Neural progenitor cell (in vitro differentiated cells): ENCODE measurements around the gene ZDHHC4.

ENCODE experiments used
- CTCF ChIP-seq: fragments of 200-600 bp; sonication (generic); IDR thresholded peaks from 2 replicates; pipeline ENCODE4 v1.5.1; 2017; ENCODE audit warnings: antibody characterized with exemption, mild to moderate bottlenecking
- EZH2phosphoT487 ChIP-seq: fragments of 200-600 bp; sonication (generic); IDR thresholded peaks from 2 replicates; pipeline ENCODE4 v1.6.1; 2017; ENCODE audit warnings: antibody characterized with exemption

GRCh38 chr7:6558837-6559236 is 18.4 kb upstream of the ZDHHC4 start:
- TF ChIP-seq CTCF (peak; percentile 32), EZH2phosphoT487 (no peak)
